Measurements from ENCODE around the gene ADD1.

DNA sequence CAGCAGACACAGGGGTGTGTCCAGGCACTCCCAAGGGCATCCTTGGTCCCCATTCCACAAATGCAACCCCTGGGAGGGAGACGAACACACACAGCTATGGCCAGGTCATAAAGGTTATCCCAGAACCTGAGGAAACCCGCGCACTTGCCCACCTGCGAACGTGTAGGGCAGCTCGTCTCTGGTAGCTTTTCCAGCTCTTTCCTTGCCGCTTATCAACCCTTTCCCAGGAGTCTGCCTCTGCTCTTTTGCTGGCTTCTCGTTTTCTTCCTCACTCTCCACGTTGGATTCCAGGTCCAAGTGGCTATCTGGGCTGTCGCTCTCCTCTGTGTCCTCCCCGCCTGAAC is 106.1 kb downstream of the ADD1 start:
- TF ChIP-seq, protein P1, sequence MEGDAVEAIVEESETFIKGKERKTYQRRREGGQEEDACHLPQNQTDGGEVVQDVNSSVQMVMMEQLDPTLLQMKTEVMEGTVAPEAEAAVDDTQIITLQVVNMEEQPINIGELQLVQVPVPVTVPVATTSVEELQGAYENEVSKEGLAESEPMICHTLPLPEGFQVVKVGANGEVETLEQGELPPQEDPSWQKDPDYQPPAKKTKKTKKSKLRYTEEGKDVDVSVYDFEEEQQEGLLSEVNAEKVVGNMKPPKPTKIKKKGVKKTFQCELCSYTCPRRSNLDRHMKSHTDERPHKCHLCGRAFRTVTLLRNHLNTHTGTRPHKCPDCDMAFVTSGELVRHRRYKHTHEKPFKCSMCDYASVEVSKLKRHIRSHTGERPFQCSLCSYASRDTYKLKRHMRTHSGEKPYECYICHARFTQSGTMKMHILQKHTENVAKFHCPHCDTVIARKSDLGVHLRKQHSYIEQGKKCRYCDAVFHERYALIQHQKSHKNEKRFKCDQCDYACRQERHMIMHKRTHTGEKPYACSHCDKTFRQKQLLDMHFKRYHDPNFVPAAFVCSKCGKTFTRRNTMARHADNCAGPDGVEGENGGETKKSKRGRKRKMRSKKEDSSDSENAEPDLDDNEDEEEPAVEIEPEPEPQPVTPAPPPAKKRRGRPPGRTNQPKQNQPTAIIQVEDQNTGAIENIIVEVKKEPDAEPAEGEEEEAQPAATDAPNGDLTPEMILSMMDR (conservative IDR thresholded peaks at IDR 0.05 in 1 of 2, IDR thresholded peaks at IDR 0.05 in 1 of 2; ENCODE audit: low read depth in 1 of 2, low read length in 2 of 2), result no peak
- no peak for TF ChIP-seq EZH2 (IDR thresholded peaks at IDR 0.05; ENCODE audit: low read length, missing control alignments)

Measured in fibroblast of lung (primary cell).